HG03039 (cell line): ENCODE data around the gene GH1.

Source experiments
- ATAC-seq: cut with Tn5 transposase; IDR thresholded peaks from one replicate; pipeline ENCODE4 v1.9.1; 2021; ENCODE audit warnings: mild to moderate bottlenecking, moderate library complexity; ENCODE audit not compliant: unreplicated experiment

GH1 gene

GRCh38 chr17:63945784-63946439, 27.3 kb upstream of the GH1 start:
- ATAC-seq, result no peak

GRCh38 chr17:63944736-63945499, 26.3 kb upstream of the GH1 start:
- no peak for ATAC-seq

GRCh38 chr17:63943745-63944144, 25.1 kb upstream of the GH1 start:
- ATAC-seq, result no peak

GRCh38 chr17:63942309-63942985, 23.8 kb upstream of the GH1 start:
- no peak for ATAC-seq

- ATAC-seq, result no peak
Measured at GRCh38 chr17:63941751-63942150, 23.1 kb upstream of the GH1 start.

GRCh38 chr17:63941162-63941561, 22.5 kb upstream of the GH1 start:
- no peak for ATAC-seq

- ATAC-seq, result no peak
Measured at GRCh38 chr17:63940584-63940983, 21.9 kb upstream of the GH1 start.

- ATAC-seq, result no peak
Measured at GRCh38 chr17:63939884-63940283, 21.2 kb upstream of the GH1 start.

GRCh38 chr17:63939401-63939800, 20.8 kb upstream of the GH1 start:
- ATAC-seq, result no peak

- ATAC-seq, result no peak
Measured at GRCh38 chr17:63937920-63938319, 19.3 kb upstream of the GH1 start.

GRCh38 chr17:63937319-63937718, 18.7 kb upstream of the GH1 start:
- ATAC-seq, result no peak

GRCh38 chr17:63934183-63935112, 15.8 kb upstream of the GH1 start:
- ATAC-seq, result no peak

- ATAC-seq, result no peak
Measured at GRCh38 chr17:63933598-63933997, 15.0 kb upstream of the GH1 start.

- ATAC-seq, result peak; percentile 11
Measured at GRCh38 chr17:63932721-63933120, 14.1 kb upstream of the GH1 start.

- peak; percentile 70 for ATAC-seq
Measured at GRCh38 chr17:63931981-63932561, 13.4 kb upstream of the GH1 start, which contains the start of gene CD79B. CD79B (minus strand) TSS chr17:63932331; CDS start chr17:63932261, 70 bp downstream.

- no peak for ATAC-seq
Measured at GRCh38 chr17:63930951-63931575, 12.4 kb upstream of the GH1 start.

- no peak for ATAC-seq
Measured at GRCh38 chr17:63929860-63930766, 11.5 kb upstream of the GH1 start.

- ATAC-seq, result no peak
Measured at GRCh38 chr17:63928966-63929695, 10.5 kb upstream of the GH1 start.
